ENCODE results near the gene ENTREP3.
"Not testable (repeated sequence)": the region's sequence is repeated elsewhere in the genome, so short reads cannot be mapped to it uniquely, and the experiment has no call there.

ENTREP3 gene

GRCh38 chr1:155255243-155256007, at the start of gene ENTREP3:
ENTREP3 (minus strand) TSS chr1:155255483; CDS start chr1:155254877, 606 bp downstream.
- peak; percentile 97 for DNase-seq (ENCODE audit: low spot score)

- no peak for DNase-seq (ENCODE audit: low spot score)
These were observed 49.3 kb upstream of the ENTREP3 start for GRCh38 chr1:155304558-155305063.

- no peak for DNase-seq (ENCODE audit: low spot score)
These were observed 46.1 kb upstream of the ENTREP3 start, which contains the start of gene PKLR for GRCh38 chr1:155301342-155301841. PKLR (minus strand) TSS chr1:155301438; CDS start chr1:155301395, 43 bp downstream.

- no peak for DNase-seq (ENCODE audit: low spot score)
These were observed 45.5 kb upstream of the ENTREP3 start for GRCh38 chr1:155300553-155301329.

- DNase-seq (ENCODE audit: low spot score), result no peak
These were observed 44.7 kb upstream of the ENTREP3 start for GRCh38 chr1:155300024-155300423.

GRCh38 chr1:155297384-155297783, 42.1 kb upstream of the ENTREP3 start:
- DNase-seq (ENCODE audit: low spot score), result no peak

GRCh38 chr1:155296661-155297060, 41.4 kb upstream of the ENTREP3 start:
- DNase-seq (ENCODE audit: low spot score), result no peak

GRCh38 chr1:155295942-155296267, 40.6 kb upstream of the ENTREP3 start:
- DNase-seq (ENCODE audit: low spot score), result no peak

GRCh38 chr1:155295183-155295941, 40.1 kb upstream of the ENTREP3 start:
- no peak for DNase-seq (ENCODE audit: low spot score)

- no peak for DNase-seq (ENCODE audit: low spot score)
These were observed 39.4 kb upstream of the ENTREP3 start for GRCh38 chr1:155294520-155295182.

- DNase-seq (ENCODE audit: low spot score), result no peak
These were observed 37.9 kb upstream of the ENTREP3 start for GRCh38 chr1:155293086-155293749.

GRCh38 chr1:155291006-155291405, 35.7 kb upstream of the ENTREP3 start:
- not testable (repeated sequence) for DNase-seq (ENCODE audit: low spot score)

GRCh38 chr1:155287987-155288543, 32.8 kb upstream of the ENTREP3 start:
- no peak for DNase-seq (ENCODE audit: low spot score)

GRCh38 chr1:155286544-155286943, 31.3 kb upstream of the ENTREP3 start:
- no peak for DNase-seq (ENCODE audit: low spot score)

GRCh38 chr1:155285631-155286044, 30.4 kb upstream of the ENTREP3 start:
- no peak for DNase-seq (ENCODE audit: low spot score)

- DNase-seq (ENCODE audit: low spot score), result no peak
These were observed 29.8 kb upstream of the ENTREP3 start for GRCh38 chr1:155285063-155285462.

GRCh38 chr1:155284476-155284875, 29.2 kb upstream of the ENTREP3 start:
- DNase-seq (ENCODE audit: low spot score), result no peak

GRCh38 chr1:155282488-155283091, 27.3 kb upstream of the ENTREP3 start:
- DNase-seq (ENCODE audit: low spot score), result no peak

- no peak for DNase-seq (ENCODE audit: low spot score)
These were observed 24.0 kb upstream of the ENTREP3 start for GRCh38 chr1:155279268-155279667.

GRCh38 chr1:155278689-155279160, 23.4 kb upstream of the ENTREP3 start:
- DNase-seq (ENCODE audit: low spot score), result no peak

All from left forelimb (tissue), 1 donor.